IMR-90 (cell line): ENCODE data around the gene ARHGAP15. TPM values are rescaled to one million over a fixed set of nuclear protein-coding genes. Genes with fewer than 3 reads are reported as not detected.

Experiments used
- ATAC-seq: fragments of 200-7000 bp; cut with Tn5 transposase; 2 replicates; pipeline ENCODE4 v1.9.1; 2020; ENCODE audit warnings: low read depth, mild to moderate bottlenecking, moderate library complexity
- BruUV-seq: library from RNA; stranded (reverse); fragments of 400-500 nt; replicated peaks from 2 replicates; lab custom pipeline; 2021; lab: Mats Ljungman, UMichigan
- CTCF ChIA-PET: fragments of 300-600 bp; formaldehyde crosslinking; extraction: SDS; loops from one replicate; lab custom pipeline; 2021; ENCODE audit warnings: antibody characterized with exemption; lab: Yijun Ruan, JAX
- POLR2A ChIA-PET: fragments of 300-600 bp; sonication (Branson Sonifier 250); formaldehyde crosslinking; loops from one replicate; lab custom pipeline; 2022; ENCODE audit warnings: antibody characterized with exemption; ENCODE audit not compliant: unreplicated experiment; lab: Charles Lee
- DNase-seq: peaks from one replicate; pipeline ENCODE4 v3.0.0; 2013
- H2AFZ ChIP-seq: replicated peaks from 2 replicates; pipeline ENCODE3; 2013; ENCODE audit warnings: low read length, mild to moderate bottlenecking; ENCODE audit not compliant: poor library complexity
- H2AK5ac ChIP-seq: 2 replicates; pipeline ENCODE4 v1.6.1; 2013; ENCODE audit warnings: low read depth, low read length, inconsistent platforms
- H2AK9ac ChIP-seq: replicated peaks from 2 replicates; pipeline ENCODE3; 2013; ENCODE audit warnings: mild to moderate bottlenecking, low read depth, low read length, moderate library complexity; ENCODE audit not compliant: poor library complexity
- H2BK120ac ChIP-seq: 2 replicates; pipeline ENCODE4 v1.6.1; 2013; ENCODE audit warnings: low read depth, low read length, inconsistent platforms
- H2BK15ac ChIP-seq: 3 replicates; pipeline ENCODE4 v1.6.1; 2013; ENCODE audit warnings: low read depth, low read length, inconsistent platforms
- H2BK20ac ChIP-seq: 2 replicates; pipeline ENCODE4 v1.6.1; 2013; ENCODE audit warnings: low read depth, mild to moderate bottlenecking, inconsistent platforms, low read length, moderate library complexity
- H2BK5ac ChIP-seq: 2 replicates; pipeline ENCODE4 v1.6.1; 2013; ENCODE audit warnings: mild to moderate bottlenecking, low read depth, low read length, inconsistent platforms; ENCODE audit not compliant: poor library complexity, severe bottlenecking
- H3K14ac ChIP-seq: replicated peaks from 2 replicates; pipeline ENCODE4 v1.6.1; 2013; ENCODE audit warnings: low read depth, low read length, inconsistent platforms
- H3K18ac ChIP-seq: 2 replicates; pipeline ENCODE4 v1.6.1; 2013; ENCODE audit warnings: low read depth, low read length, control low read depth
- H3K23ac ChIP-seq: 2 replicates; pipeline ENCODE4 v1.6.1; 2013; ENCODE audit warnings: low read depth, low read length, inconsistent platforms
- H3K27ac ChIP-seq: 2 replicates; pipeline ENCODE4 v1.5.1; 2013; ENCODE audit warnings: mild to moderate bottlenecking, control low read depth, low read length; ENCODE audit not compliant: insufficient read depth
- H3K27me3 ChIP-seq: 2 replicates; pipeline ENCODE4 v1.6.1; 2013; ENCODE audit warnings: low read length; ENCODE audit not compliant: control insufficient read depth, insufficient read depth
- H3K36me3 ChIP-seq: 2 replicates; pipeline ENCODE4 v1.6.1; 2013; ENCODE audit warnings: low read length, mixed read lengths; ENCODE audit not compliant: control insufficient read depth, insufficient read depth
- H3K4ac ChIP-seq: 2 replicates; pipeline ENCODE4 v1.6.1; 2013; ENCODE audit warnings: low read depth, low read length, inconsistent platforms
- H3K4me1 ChIP-seq: 2 replicates; pipeline ENCODE4 v1.6.1; 2013; ENCODE audit warnings: low read length, mixed read lengths; ENCODE audit not compliant: control insufficient read depth, insufficient read depth
- H3K4me2 ChIP-seq: 2 replicates; pipeline ENCODE4 v1.6.1; 2013; ENCODE audit warnings: low read depth, mild to moderate bottlenecking, control low read depth, low read length, moderate library complexity
- H3K4me3 ChIP-seq: 2 replicates; pipeline ENCODE4 v1.5.1; 2013; ENCODE audit warnings: low read depth, mild to moderate bottlenecking, control low read depth, low read length, moderate library complexity; ENCODE audit not compliant: insufficient read depth
- H3K56ac ChIP-seq: 2 replicates; pipeline ENCODE4 v1.6.1; 2013; ENCODE audit warnings: low read length, inconsistent platforms; ENCODE audit not compliant: insufficient read depth; ENCODE audit errors: extremely low read depth
- H3K79me1 ChIP-seq, 2 experiments: 2 replicates each; pipeline ENCODE4 v1.6.1; 2013; ENCODE audit warnings: low read length in 2 of 2, inconsistent platforms in 1 of 2, low read depth in 1 of 2
- H3K9ac ChIP-seq: 2 replicates; pipeline ENCODE4 v1.6.1; 2013; ENCODE audit warnings: low read depth, low read length, control low read depth
- H3K9me1 ChIP-seq: 2 replicates; pipeline ENCODE4 v1.6.1; 2013; ENCODE audit warnings: low read length, inconsistent platforms; ENCODE audit not compliant: insufficient read depth
- H3K9me3 ChIP-seq: 2 replicates; pipeline ENCODE4 v1.6.1; 2013; ENCODE audit warnings: low read length; ENCODE audit not compliant: control insufficient read depth, insufficient read depth
- H4K20me1 ChIP-seq: 2 replicates; pipeline ENCODE4 v1.6.1; 2013; ENCODE audit warnings: low read length, inconsistent platforms; ENCODE audit not compliant: insufficient read depth
- H4K5ac ChIP-seq: 2 replicates; pipeline ENCODE4 v1.6.1; 2013; ENCODE audit warnings: mild to moderate bottlenecking, low read depth, low read length, control low read depth
- H4K8ac ChIP-seq, 2 experiments: 2 replicates each; pipeline ENCODE4 v1.6.1; 2013; ENCODE audit warnings: low read depth in 2 of 2, low read length in 2 of 2, control low read depth in 1 of 2, inconsistent platforms in 1 of 2
- H4K91ac ChIP-seq: 2 replicates; pipeline ENCODE4 v1.6.1; 2013; ENCODE audit warnings: low read depth, low read length, inconsistent platforms; ENCODE audit not compliant: insufficient read depth
- BHLHE40 ChIP-seq: fragments of 150-350 bp; IDR thresholded peaks from 2 replicates; pipeline ENCODE4 v1.6.1; 2016; ENCODE audit warnings: mild to moderate bottlenecking, low read depth, low read length
- CEBPB ChIP-seq: IDR thresholded peaks from 2 replicates; pipeline ENCODE4 v1.6.1; 2012; ENCODE audit warnings: low read depth, low read length, improper control_type of control experiment
- CHD1 ChIP-seq: IDR thresholded peaks from 2 replicates; pipeline ENCODE4 v1.6.1; 2012; ENCODE audit warnings: low read depth, low read length, improper control_type of control experiment
- CTCF ChIP-seq: conservative IDR thresholded peaks from 2 replicates; pipeline ENCODE4 v1.5.1; 2012; ENCODE audit warnings: mild to moderate bottlenecking, low read depth, low read length, improper control_type of control experiment
- ELK1 ChIP-seq: fragments of 150-350 bp; IDR thresholded peaks from 2 replicates; pipeline ENCODE4 v1.6.1; 2016; ENCODE audit warnings: low read depth, mild to moderate bottlenecking, low read length, moderate library complexity, borderline replicate concordance
- MAFK ChIP-seq: IDR thresholded peaks from 2 replicates; pipeline ENCODE4 v1.6.1; 2012; ENCODE audit warnings: low read depth, low read length, improper control_type of control experiment
- MAZ ChIP-seq: IDR thresholded peaks from 2 replicates; pipeline ENCODE4 v1.6.1; 2012; ENCODE audit warnings: low read depth, mild to moderate bottlenecking, low read length, improper control_type of control experiment, moderate library complexity, borderline replicate concordance
- MXI1 ChIP-seq: IDR thresholded peaks from 2 replicates; pipeline ENCODE4 v1.6.1; 2012; ENCODE audit warnings: low read depth, mild to moderate bottlenecking, low read length, moderate library complexity, borderline replicate concordance
- NFE2L2 ChIP-seq: fragments of 150-350 bp; IDR thresholded peaks from 2 replicates; pipeline ENCODE4 v1.6.1; 2016; ENCODE audit warnings: low read depth, mild to moderate bottlenecking, low read length
- POLR2A ChIP-seq: IDR thresholded peaks from 2 replicates; pipeline ENCODE4 v1.6.1; 2012; ENCODE audit warnings: mild to moderate bottlenecking, low read depth, low read length
- RAD21 ChIP-seq: IDR thresholded peaks from 2 replicates; pipeline ENCODE4 v1.6.1; 2012; ENCODE audit warnings: low read length, improper control_type of control experiment
- RCOR1 ChIP-seq: IDR thresholded peaks from 2 replicates; pipeline ENCODE4 v1.6.1; 2012; ENCODE audit warnings: mild to moderate bottlenecking, low read length, improper control_type of control experiment; ENCODE audit not compliant: insufficient replicate concordance
- RFX5 ChIP-seq: IDR thresholded peaks from 2 replicates; pipeline ENCODE4 v1.8.0; 2012; ENCODE audit warnings: low read depth, mild to moderate bottlenecking, low read length, moderate library complexity
- SMC3 ChIP-seq: fragments of 150-350 bp; IDR thresholded peaks from 2 replicates; pipeline ENCODE4 v1.6.1; 2016; ENCODE audit warnings: low read depth, mild to moderate bottlenecking, antibody characterized with exemption, low read length, moderate library complexity
- USF2 ChIP-seq: fragments of 150-350 bp; IDR thresholded peaks from 2 replicates; pipeline ENCODE4 v1.6.1; 2017; ENCODE audit warnings: mild to moderate bottlenecking, antibody characterized with exemption, low read length, low read depth
- WGBS, 2 experiments: methylation state at CpG; one replicate each; pipeline versions ENCODE4 v1.1.5 to v1.1.7; 2013; ENCODE audit warnings: missing lambda C conversion rate in 2 of 2; ENCODE audit not compliant: insufficient read length in 1 of 2; ENCODE audit errors: extremely low coverage in 2 of 2; 5-methylcytosine and 5-hydroxymethylcytosine counted together
- dilution Hi-C: fragments of 300-500 bp; cut with HindIII; formaldehyde crosslinking; loops from one replicate; pipeline ENCODE4 v1.14.3; 2018; ENCODE audit warnings: low sequenced_read_pairs; ENCODE audit not compliant: unreplicated experiment
- in situ Hi-C: fragments of 300-500 bp; cut with MboI; formaldehyde crosslinking; loops from 3 replicates; pipeline ENCODE4 v1.14.3; 2019; ENCODE audit warnings: low sequenced_read_pairs, inconsistent platforms, mixed read lengths
- intact Hi-C: fragments of 100-400 bp; cut with micrococcal nuclease; formaldehyde crosslinking; loops from 2 replicates; pipeline ENCODE4 v1.10.0; 2022
- polyA plus RNA-seq, 3 experiments: library from polyadenylated mRNA; depleted of rRNA; stranded (reverse); fragments of >200 nt; gene quantifications; 2 replicates each; pipeline ENCODE4 v1.2.3, GENCODE V29; 2012; ENCODE audit warnings: low replicate concordance in 1 of 3
- total RNA-seq: library from RNA; depleted of rRNA; stranded (reverse); fragments of >200 nt; gene quantifications from 2 replicates; pipeline ENCODE4 v1.2.3, GENCODE V29; 2012

ARHGAP15 gene
- total and polyA plus RNA-seq, 2 of the 4 experiments (the other 2 are of a cell fraction), result not detected

- no peak overlapping the region for H4K5ac ChIP-seq
- H2BK120ac ChIP-seq, result no peak overlapping the region
- no peak overlapping the region for H3K23ac ChIP-seq
- H2BK20ac ChIP-seq, result no peak overlapping the region
- H2AFZ ChIP-seq, result no peak overlapping the region
- H3K4me2 ChIP-seq, result no peak overlapping the region
- H3K4me1 ChIP-seq, result no peaks in the 10 kb centered on the region
- H3K9me3 ChIP-seq, result no peaks in the 10 kb centered on the region
- no peak for DNase-seq
- H2AK9ac ChIP-seq, result no peak overlapping the region
- no peak overlapping the region for H3K56ac ChIP-seq
- in situ Hi-C loops, result no loop called here
- BruUV-seq, result no TSS peak
- no peak for TF ChIP-seq USF2
- TF ChIP-seq CTCF, result no peak
- no peak for TF ChIP-seq MXI1
- TF ChIP-seq SMC3, result no peak
- no peak for TF ChIP-seq CHD1
- TF ChIP-seq MAZ, result no peak
- TF ChIP-seq BHLHE40, result no peak
- no peak for TF ChIP-seq POLR2A
- TF ChIP-seq RCOR1, result no peak
- no peak for TF ChIP-seq ELK1
- TF ChIP-seq CEBPB, result no peak
- TF ChIP-seq RFX5, result no peak
- no peak for TF ChIP-seq NFE2L2
- TF ChIP-seq MAFK, result no peak
- no peak for TF ChIP-seq RAD21
- no peak overlapping the region for H3K27ac ChIP-seq
- no peak overlapping the region for H2BK15ac ChIP-seq
- H3K27me3 ChIP-seq, result no peaks in the 10 kb centered on the region
- H4K20me1 ChIP-seq, result no peaks in the 10 kb centered on the region
- dilution Hi-C loops, result no loop called here
- no peak overlapping the region for H3K18ac ChIP-seq
- H4K91ac ChIP-seq, result no peak overlapping the region
- no peak overlapping the region for H2AK5ac ChIP-seq
- H3K14ac ChIP-seq, result no peak overlapping the region
- H2BK5ac ChIP-seq, result no peak overlapping the region
- H3K36me3 ChIP-seq, result no peaks in the 10 kb centered on the region
- H3K9ac ChIP-seq, result no peak overlapping the region
- POLR2A ChIA-PET, result no interaction called here
- no peak overlapping the region for H4K8ac ChIP-seq
- H3K4ac ChIP-seq, result no peak overlapping the region
- intact Hi-C loops, result no loop called here
- no peaks in the 10 kb centered on the region for H3K79me1 ChIP-seq
- CTCF ChIA-PET, result interaction anchor here (0.7 kb wide), 1 partner anchor 773 kb away, joined by 3 read pairs; no protein-coding TSS in a partner anchor
- no peaks in the 10 kb centered on the region for H3K9me1 ChIP-seq
- no CpG with 5 or more reads among the region's 4 CpGs for WGBS, 2 experiments
- H3K4me3 ChIP-seq, result no peak overlapping the region
- no peak for ATAC-seq
These were observed 685.9 kb downstream of the ARHGAP15 start for GRCh38 chr2:143815082-143815481.
